SK-N-SH treated with all-trans-retinoic acid at 6 μM for 48 hours (cell line): ENCODE measurements around the gene LPXN.

Experiments
- ARNTL ChIP-seq: fragments of 450-650 bp; formaldehyde crosslinking; IDR thresholded peaks from 2 replicates; pipeline ENCODE4 v1.5.0; 2020; ENCODE audit warnings: low read depth, mild to moderate bottlenecking, moderate library complexity, borderline replicate concordance
- ESRRG ChIP-seq: fragments of 250-450 bp; sonication (Bioruptor Pico); IDR thresholded peaks from 2 replicates; pipeline ENCODE4 v1.6.1; 2021; ENCODE audit warnings: mild to moderate bottlenecking
- PPARA ChIP-seq: fragments of 250-450 bp; sonication (Bioruptor Pico); IDR thresholded peaks from 2 replicates; pipeline ENCODE4 v1.5.0; 2020; ENCODE audit warnings: mild to moderate bottlenecking, borderline replicate concordance
- RARB ChIP-seq: fragments of 250-450 bp; sonication (Bioruptor Pico); IDR thresholded peaks from 2 replicates; pipeline ENCODE4 v1.8.0; 2021; ENCODE audit warnings: mild to moderate bottlenecking, moderate library complexity
- SNAI2 ChIP-seq: fragments of 250-450 bp; sonication (Bioruptor Pico); IDR thresholded peaks from 2 replicates; pipeline ENCODE4 v1.5.0; 2020; ENCODE audit warnings: mild to moderate bottlenecking, moderate library complexity
- TCF4 ChIP-seq: fragments of 250-450 bp; sonication (Bioruptor Pico); IDR thresholded peaks from 2 replicates; pipeline ENCODE4 v1.8.0; 2021; ENCODE audit warnings: mild to moderate bottlenecking, moderate library complexity, borderline replicate concordance
- ZFP3 ChIP-seq: fragments of 250-450 bp; sonication (Bioruptor Pico); IDR thresholded peaks from 2 replicates; pipeline ENCODE4 v1.5.0; 2020; ENCODE audit warnings: mild to moderate bottlenecking, moderate library complexity
- ZNF565 ChIP-seq: fragments of 450-650 bp; formaldehyde crosslinking; conservative IDR thresholded peaks from 2 replicates; pipeline ENCODE4 v1.5.0; 2020; ENCODE audit warnings: low read depth, mild to moderate bottlenecking, moderate library complexity
- ZNF70 ChIP-seq: fragments of 450-650 bp; formaldehyde crosslinking; IDR thresholded peaks from 2 replicates; pipeline ENCODE4 v1.5.0; 2020; ENCODE audit warnings: mild to moderate bottlenecking, moderate library complexity
- TF ChIP-seq, protein P1 (sequence below): fragments of 250-450 bp; sonication (Bioruptor Pico); IDR thresholded peaks from 2 replicates; pipeline ENCODE4 v1.5.1; 2020; ENCODE audit warnings: low read depth, mild to moderate bottlenecking, moderate library complexity
- TF ChIP-seq, protein P2 (sequence below): fragments of 250-450 bp; sonication (Bioruptor Pico); IDR thresholded peaks from 2 replicates; pipeline ENCODE4 v1.8.0; 2020; ENCODE audit warnings: mild to moderate bottlenecking, moderate library complexity, borderline replicate concordance
- TF ChIP-seq, protein P3 (sequence below): fragments of 250-450 bp; sonication (Bioruptor Pico); IDR thresholded peaks from 2 replicates; pipeline ENCODE4 v1.8.0; 2021; ENCODE audit warnings: low read depth, mild to moderate bottlenecking, moderate library complexity, borderline replicate concordance
- TF ChIP-seq, protein P4 (sequence below): fragments of 250-450 bp; sonication (Bioruptor Pico); IDR thresholded peaks from 2 replicates; pipeline ENCODE4 v1.5.0; 2020; ENCODE audit warnings: mild to moderate bottlenecking, moderate library complexity

DNA sequence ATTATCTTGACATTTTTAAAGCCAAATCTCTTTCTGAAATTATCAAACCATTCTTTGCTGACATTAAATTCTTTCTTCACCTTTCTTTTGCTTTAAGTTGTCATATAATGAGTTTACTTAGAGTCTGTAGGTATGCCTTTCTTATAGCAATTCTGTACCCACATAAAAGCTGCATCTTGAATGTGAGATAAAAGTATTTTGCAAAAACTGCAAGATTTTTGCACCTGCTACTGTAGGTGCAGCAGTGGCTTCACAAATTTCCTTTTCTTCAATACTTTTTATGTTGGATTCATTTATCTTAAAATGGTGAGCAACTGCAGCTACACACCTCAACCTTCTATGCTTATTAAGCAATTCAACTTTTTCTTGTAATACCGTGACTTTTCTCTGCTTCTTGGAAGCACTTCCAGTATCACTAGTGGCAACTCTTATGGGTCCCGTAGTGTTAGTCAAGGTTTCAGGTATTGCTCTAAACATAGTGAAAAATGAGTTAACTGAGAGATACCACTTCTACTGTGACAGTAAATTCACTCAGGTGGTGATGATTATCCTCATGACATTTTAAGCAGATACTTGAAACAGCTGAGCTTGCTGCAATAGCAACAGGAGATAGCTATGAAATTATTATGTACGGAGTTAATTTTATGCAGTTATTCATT, 22.0 kb upstream of the LPXN start:
- TF ChIP-seq ESRRG (CRISPR knock-in tag) (no peak), ZNF565 (CRISPR knock-in tag) (no peak), ZNF70 (CRISPR knock-in tag) (no peak), TCF4 (CRISPR knock-in tag) (no peak), ZFP3 (no peak), ARNTL (CRISPR knock-in tag) (no peak), SNAI2 (no peak), RARB (no peak), PPARA (CRISPR knock-in tag) (no peak)
- TF ChIP-seq, protein P1, sequence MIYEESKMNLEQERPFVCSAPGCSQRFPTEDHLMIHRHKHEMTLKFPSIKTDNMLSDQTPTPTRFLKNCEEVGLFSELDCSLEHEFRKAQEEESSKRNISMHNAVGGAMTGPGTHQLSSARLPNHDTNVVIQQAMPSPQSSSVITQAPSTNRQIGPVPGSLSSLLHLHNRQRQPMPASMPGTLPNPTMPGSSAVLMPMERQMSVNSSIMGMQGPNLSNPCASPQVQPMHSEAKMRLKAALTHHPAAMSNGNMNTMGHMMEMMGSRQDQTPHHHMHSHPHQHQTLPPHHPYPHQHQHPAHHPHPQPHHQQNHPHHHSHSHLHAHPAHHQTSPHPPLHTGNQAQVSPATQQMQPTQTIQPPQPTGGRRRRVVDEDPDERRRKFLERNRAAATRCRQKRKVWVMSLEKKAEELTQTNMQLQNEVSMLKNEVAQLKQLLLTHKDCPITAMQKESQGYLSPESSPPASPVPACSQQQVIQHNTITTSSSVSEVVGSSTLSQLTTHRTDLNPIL (CRISPR knock-in tag) = no peak
- TF ChIP-seq, protein P2, sequence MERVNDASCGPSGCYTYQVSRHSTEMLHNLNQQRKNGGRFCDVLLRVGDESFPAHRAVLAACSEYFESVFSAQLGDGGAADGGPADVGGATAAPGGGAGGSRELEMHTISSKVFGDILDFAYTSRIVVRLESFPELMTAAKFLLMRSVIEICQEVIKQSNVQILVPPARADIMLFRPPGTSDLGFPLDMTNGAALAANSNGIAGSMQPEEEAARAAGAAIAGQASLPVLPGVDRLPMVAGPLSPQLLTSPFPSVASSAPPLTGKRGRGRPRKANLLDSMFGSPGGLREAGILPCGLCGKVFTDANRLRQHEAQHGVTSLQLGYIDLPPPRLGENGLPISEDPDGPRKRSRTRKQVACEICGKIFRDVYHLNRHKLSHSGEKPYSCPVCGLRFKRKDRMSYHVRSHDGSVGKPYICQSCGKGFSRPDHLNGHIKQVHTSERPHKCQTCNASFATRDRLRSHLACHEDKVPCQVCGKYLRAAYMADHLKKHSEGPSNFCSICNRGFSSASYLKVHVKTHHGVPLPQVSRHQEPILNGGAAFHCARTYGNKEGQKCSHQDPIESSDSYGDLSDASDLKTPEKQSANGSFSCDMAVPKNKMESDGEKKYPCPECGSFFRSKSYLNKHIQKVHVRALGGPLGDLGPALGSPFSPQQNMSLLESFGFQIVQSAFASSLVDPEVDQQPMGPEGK = no peak
- TF ChIP-seq, protein P3, sequence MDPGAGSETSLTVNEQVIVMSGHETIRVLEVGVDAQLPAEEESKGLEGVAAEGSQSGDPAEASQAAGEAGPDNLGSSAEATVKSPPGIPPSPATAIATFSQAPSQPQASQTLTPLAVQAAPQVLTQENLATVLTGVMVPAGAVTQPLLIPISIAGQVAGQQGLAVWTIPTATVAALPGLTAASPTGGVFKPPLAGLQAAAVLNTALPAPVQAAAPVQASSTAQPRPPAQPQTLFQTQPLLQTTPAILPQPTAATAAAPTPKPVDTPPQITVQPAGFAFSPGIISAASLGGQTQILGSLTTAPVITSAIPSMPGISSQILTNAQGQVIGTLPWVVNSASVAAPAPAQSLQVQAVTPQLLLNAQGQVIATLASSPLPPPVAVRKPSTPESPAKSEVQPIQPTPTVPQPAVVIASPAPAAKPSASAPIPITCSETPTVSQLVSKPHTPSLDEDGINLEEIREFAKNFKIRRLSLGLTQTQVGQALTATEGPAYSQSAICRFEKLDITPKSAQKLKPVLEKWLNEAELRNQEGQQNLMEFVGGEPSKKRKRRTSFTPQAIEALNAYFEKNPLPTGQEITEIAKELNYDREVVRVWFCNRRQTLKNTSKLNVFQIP (CRISPR knock-in tag) = no peak
- TF ChIP-seq, protein P4, sequence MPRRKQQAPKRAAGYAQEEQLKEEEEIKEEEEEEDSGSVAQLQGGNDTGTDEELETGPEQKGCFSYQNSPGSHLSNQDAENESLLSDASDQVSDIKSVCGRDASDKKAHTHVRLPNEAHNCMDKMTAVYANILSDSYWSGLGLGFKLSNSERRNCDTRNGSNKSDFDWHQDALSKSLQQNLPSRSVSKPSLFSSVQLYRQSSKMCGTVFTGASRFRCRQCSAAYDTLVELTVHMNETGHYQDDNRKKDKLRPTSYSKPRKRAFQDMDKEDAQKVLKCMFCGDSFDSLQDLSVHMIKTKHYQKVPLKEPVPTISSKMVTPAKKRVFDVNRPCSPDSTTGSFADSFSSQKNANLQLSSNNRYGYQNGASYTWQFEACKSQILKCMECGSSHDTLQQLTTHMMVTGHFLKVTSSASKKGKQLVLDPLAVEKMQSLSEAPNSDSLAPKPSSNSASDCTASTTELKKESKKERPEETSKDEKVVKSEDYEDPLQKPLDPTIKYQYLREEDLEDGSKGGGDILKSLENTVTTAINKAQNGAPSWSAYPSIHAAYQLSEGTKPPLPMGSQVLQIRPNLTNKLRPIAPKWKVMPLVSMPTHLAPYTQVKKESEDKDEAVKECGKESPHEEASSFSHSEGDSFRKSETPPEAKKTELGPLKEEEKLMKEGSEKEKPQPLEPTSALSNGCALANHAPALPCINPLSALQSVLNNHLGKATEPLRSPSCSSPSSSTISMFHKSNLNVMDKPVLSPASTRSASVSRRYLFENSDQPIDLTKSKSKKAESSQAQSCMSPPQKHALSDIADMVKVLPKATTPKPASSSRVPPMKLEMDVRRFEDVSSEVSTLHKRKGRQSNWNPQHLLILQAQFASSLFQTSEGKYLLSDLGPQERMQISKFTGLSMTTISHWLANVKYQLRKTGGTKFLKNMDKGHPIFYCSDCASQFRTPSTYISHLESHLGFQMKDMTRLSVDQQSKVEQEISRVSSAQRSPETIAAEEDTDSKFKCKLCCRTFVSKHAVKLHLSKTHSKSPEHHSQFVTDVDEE = no peak
